Activated CD4-positive, alpha-beta memory T cell treated with anti-CD3 and anti-CD28 coated beads, Interleukin-2, amount 10 ng/mL, durations not matched to agents 7 days and 5 days (primary cell): Measurements from ENCODE around the gene SEMA4B. TPM values are rescaled to one million over a fixed set of nuclear protein-coding genes. Genes with fewer than 3 reads are reported as not detected.

ENCODE experiments used
- CTCF ChIA-PET: fragments of 350-600 bp; sonication (Branson Sonifier 250); formaldehyde crosslinking; loops from one replicate; lab custom pipeline; 2021; ENCODE audit warnings: antibody characterized with exemption, inconsistent platforms; lab: Charles Lee
- POLR2A ChIA-PET: fragments of 350-600 bp; sonication (Branson Sonifier 250); formaldehyde crosslinking; loops from one replicate; lab custom pipeline; 2021; ENCODE audit warnings: antibody characterized with exemption; lab: Charles Lee
- DNase-seq: peaks from one replicate; pipeline ENCODE4 v3.0.0-alpha.2; 2020
- H3K27ac Mint-ChIP-seq: one replicate; pipeline ENCODE4 v1.8.0; 2021; ENCODE audit warnings: mild to moderate bottlenecking, mixed read lengths
- H3K27me3 Mint-ChIP-seq: one replicate; pipeline ENCODE4 v1.8.0; 2021; ENCODE audit warnings: mixed read lengths
- H3K36me3 Mint-ChIP-seq: one replicate; pipeline ENCODE4 v1.8.0; 2021; ENCODE audit warnings: low read depth, mixed read lengths
- H3K4me1 Mint-ChIP-seq: one replicate; pipeline ENCODE4 v1.8.0; 2021; ENCODE audit warnings: mixed read lengths
- H3K4me3 Mint-ChIP-seq: one replicate; pipeline ENCODE4 v1.8.0; 2021; ENCODE audit warnings: mild to moderate bottlenecking, mixed read lengths
- H3K9me3 Mint-ChIP-seq: one replicate; pipeline ENCODE4 v1.8.0; 2021; ENCODE audit warnings: mixed read lengths
- total RNA-seq, 2 experiments: library from RNA; stranded (reverse); gene quantifications; one replicate each; pipeline ENCODE4 v1.2.3, GENCODE V29; 2021

SEMA4B gene
- total RNA-seq, 2 experiments from 2014 or later: 29.7 to 29.9 TPM

- Mint-ChIP-seq H3K27ac (peak overlapping the region; percentile 59), H3K4me3 (peak overlapping the region; percentile 78), H3K4me1 (peaks cover 27% of the 10 kb centered on the region), H3K27me3 (peaks cover 3% of the 10 kb centered on the region), H3K9me3 (no peaks in the 10 kb centered on the region), H3K36me3 (peaks cover 5% of the 10 kb centered on the region)
- CTCF ChIA-PET: interaction anchor here (0.6 to 2.8 kb wide), 9 partner anchors 9 to 101 kb away, joined by 3 to 10 read pairs (median 5); no protein-coding TSS in a partner anchor
- POLR2A ChIA-PET: interaction anchor here (0.8 to 4.8 kb wide), 15 partner anchors 9 to 516 kb away, joined by 3 to 41 read pairs (median 4); partner anchors contain the start of genes BLM, CIB1, GDPGP1 and NGRN
- no peak for DNase-seq
Observed at GRCh38 chr15:90200534-90201129, 498 bp upstream of the SEMA4B start.

GRCh38 chr15:90201944-90202375 is 830 bp downstream of the SEMA4B start:
- Mint-ChIP-seq H3K4me3 (peak overlapping the region; percentile 81), H3K36me3 (peaks cover 16% of the 10 kb centered on the region), H3K4me1 (peaks cover 29% of the 10 kb centered on the region), H3K9me3 (no peaks in the 10 kb centered on the region), H3K27me3 (peaks cover 3% of the 10 kb centered on the region), H3K27ac (no peak overlapping the region)
- DNase-seq: no peak
- POLR2A ChIA-PET: interaction anchor here (1.0 to 4.8 kb wide), 8 partner anchors 10 to 102 kb away, joined by 3 to 41 read pairs (median 8); partner anchors contain the start of genes CIB1, GDPGP1, NGRN and TTLL13
- CTCF ChIA-PET: interaction anchor here (0.6 to 2.8 kb wide), 5 partner anchors 10 to 314 kb away, joined by 4 to 10 read pairs (median 7); no protein-coding TSS in a partner anchor

DNA sequence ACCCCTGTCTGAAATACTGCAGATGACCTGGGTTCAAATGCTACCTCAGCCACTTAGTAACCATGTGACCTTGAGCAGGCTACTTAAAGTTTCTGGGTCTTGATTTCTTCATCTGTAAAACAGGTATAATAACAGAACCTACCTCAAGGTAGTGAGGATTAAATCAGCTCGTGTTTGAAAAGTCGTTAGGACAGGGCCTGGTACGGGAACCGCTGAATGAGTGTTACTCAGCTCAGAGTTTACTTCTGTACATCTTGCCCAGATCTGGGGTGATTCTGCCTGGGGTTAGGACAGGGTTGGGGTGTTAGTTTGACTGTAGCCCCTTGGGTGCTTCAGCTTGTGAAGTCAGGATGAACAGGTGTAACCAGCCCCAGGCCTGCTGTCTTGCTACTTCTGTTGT is 1.8 kb downstream of the SEMA4B start:
- POLR2A ChIA-PET: interaction anchor here (1.0 to 4.8 kb wide), 4 partner anchors 11 to 63 kb away, joined by 3 to 41 read pairs (median 5); partner anchors contain the start of genes CIB1, GDPGP1 and NGRN
- H3K9me3 Mint-ChIP-seq: no peaks in the 10 kb centered on the region
- no peak overlapping the region for H3K27ac Mint-ChIP-seq
- peaks cover 24% of the 10 kb centered on the region for H3K36me3 Mint-ChIP-seq
- no peak for DNase-seq
- H3K4me1 Mint-ChIP-seq: peaks cover 29% of the 10 kb centered on the region
- CTCF ChIA-PET: interaction anchor here (0.9 to 1.2 kb wide), 4 partner anchors 11 to 103 kb away, joined by 3 to 4 read pairs (median 3); partner anchors contain the start of gene CIB1
- H3K4me3 Mint-ChIP-seq: peak overlapping the region; percentile 81
- H3K27me3 Mint-ChIP-seq: peaks cover 3% of the 10 kb centered on the region

- DNase-seq: no peak
- ChIA-PET POLR2A (interaction anchor here (1.0 to 4.8 kb wide), 4 partner anchors 12 to 62 kb away, joined by 3 to 41 read pairs (median 5); partner anchors contain the start of genes CIB1, GDPGP1 and NGRN), CTCF (interaction anchor here (0.9 to 1.2 kb wide), 4 partner anchors 11 to 104 kb away, joined by 3 to 4 read pairs (median 3); partner anchors contain the start of gene CIB1)
- H3K4me1 Mint-ChIP-seq: peaks cover 27% of the 10 kb centered on the region
- peaks cover 3% of the 10 kb centered on the region for H3K27me3 Mint-ChIP-seq
- H3K36me3 Mint-ChIP-seq: peaks cover 24% of the 10 kb centered on the region
- no peak overlapping the region for H3K27ac Mint-ChIP-seq
- no peak overlapping the region for H3K4me3 Mint-ChIP-seq
- no peaks in the 10 kb centered on the region for H3K9me3 Mint-ChIP-seq
Observed at GRCh38 chr15:90203473-90203872, 2.3 kb downstream of the SEMA4B start.

DNA sequence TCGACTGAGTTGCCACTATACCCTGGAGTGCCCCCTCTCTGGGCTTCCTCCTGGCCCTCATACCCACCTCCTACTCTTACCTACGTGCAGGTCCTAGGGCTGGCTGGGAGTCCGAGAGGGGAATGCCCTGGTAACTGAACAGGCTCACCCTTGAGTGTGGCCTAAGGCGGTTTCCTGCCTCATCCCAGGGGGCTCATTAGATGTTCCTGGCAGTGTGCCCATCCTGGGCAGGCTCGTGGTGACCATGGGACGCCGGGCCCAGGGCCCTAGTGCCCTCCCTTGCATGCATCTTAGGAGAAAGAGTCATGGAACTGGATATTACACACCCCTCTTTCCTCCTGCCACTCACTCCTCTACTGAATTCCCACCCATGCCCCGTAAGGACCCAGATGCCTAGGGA is 2.8 kb downstream of the SEMA4B start:
- ChIA-PET CTCF (interaction anchor here (0.9 to 1.2 kb wide), 3 partner anchors 12 to 104 kb away, joined by 3 to 4 read pairs (median 3); no protein-coding TSS in a partner anchor), POLR2A (interaction anchor here (1.2 to 4.8 kb wide), 2 partner anchors 29 to 62 kb away, joined by 3 to 41 read pairs; partner anchors contain the start of genes CIB1, GDPGP1 and NGRN)
- Mint-ChIP-seq H3K9me3 (no peaks in the 10 kb centered on the region), H3K4me1 (peaks cover 30% of the 10 kb centered on the region), H3K27ac (no peak overlapping the region), H3K27me3 (peaks cover 3% of the 10 kb centered on the region), H3K36me3 (peaks cover 27% of the 10 kb centered on the region), H3K4me3 (no peak overlapping the region)
- no peak for DNase-seq

DNA sequence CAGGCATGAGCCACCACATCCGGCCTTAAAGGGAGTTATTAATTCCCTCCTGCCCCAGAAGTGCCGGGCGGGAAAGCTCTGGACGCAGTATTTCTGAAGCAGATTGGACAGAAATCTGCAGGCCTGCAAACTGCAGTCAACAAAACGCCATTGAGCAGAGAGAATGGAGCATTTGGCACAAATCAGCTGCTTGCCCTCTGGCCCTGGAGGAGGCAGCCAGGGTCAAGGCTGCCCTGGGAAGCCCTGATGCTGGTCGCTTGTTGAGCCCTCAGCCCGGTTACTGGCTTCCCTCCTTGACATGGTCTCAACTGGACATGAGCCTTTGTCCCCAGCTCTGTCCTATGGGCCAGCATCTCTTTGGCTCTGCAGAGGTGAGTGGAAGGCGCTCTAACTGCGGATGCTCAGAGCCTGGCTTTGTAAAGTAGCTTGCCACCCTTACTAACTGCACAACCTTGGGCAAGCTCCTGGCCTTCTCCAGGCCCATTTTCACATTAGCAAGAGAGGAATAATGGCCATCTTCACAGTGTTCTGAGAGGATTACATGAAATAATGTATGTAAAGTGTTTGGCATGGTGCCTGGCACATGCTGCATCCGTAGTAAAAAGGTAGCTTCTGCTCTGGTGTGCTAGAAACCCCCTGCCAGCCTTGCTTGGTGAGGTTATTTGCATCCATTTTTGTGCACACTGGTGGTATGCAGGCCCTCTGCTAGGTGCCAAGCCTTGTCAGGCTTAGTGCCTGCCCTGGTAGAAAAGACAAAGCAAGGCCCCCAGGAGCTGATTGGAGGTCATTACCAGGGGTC is 4.1 kb downstream of the SEMA4B start:
- POLR2A ChIA-PET: no interaction called here
- Mint-ChIP-seq H3K27me3 (peaks cover 3% of the 10 kb centered on the region), H3K27ac (no peak overlapping the region), H3K36me3 (peaks cover 38% of the 10 kb centered on the region), H3K4me3 (no peak overlapping the region), H3K9me3 (no peaks in the 10 kb centered on the region), H3K4me1 (peaks cover 37% of the 10 kb centered on the region)
- CTCF ChIA-PET: no interaction called here
- DNase-seq: no peak

DNA sequence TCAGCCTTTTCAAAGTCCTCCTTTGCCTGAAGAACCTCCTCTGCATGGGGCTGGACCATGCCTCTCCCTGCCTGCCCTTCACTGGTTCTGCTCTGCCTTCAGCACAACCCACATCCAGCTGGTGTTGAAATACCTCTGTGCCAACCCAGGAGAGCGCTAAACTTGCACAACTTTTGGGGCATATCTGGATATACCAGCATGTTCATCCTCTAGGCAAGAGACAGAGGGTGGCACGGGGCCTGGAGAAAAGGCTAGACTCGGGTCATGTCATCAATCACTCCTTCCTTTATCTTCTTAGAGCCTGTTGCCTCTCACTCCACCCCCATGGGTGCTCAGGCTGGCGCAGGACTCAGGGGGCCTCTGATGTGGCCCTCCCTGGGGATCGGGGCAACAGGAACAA is 4.8 kb downstream of the SEMA4B start:
- no peak for DNase-seq
- Mint-ChIP-seq H3K4me3 (no peak overlapping the region), H3K9me3 (no peaks in the 10 kb centered on the region), H3K4me1 (peaks cover 37% of the 10 kb centered on the region), H3K36me3 (peaks cover 43% of the 10 kb centered on the region), H3K27me3 (peaks cover 3% of the 10 kb centered on the region), H3K27ac (no peak overlapping the region)
- ChIA-PET CTCF (interaction anchor here (0.5 kb wide), 1 partner anchor 49 kb away, joined by 3 read pairs; no protein-coding TSS in a partner anchor), POLR2A (no interaction called here)

DNA sequence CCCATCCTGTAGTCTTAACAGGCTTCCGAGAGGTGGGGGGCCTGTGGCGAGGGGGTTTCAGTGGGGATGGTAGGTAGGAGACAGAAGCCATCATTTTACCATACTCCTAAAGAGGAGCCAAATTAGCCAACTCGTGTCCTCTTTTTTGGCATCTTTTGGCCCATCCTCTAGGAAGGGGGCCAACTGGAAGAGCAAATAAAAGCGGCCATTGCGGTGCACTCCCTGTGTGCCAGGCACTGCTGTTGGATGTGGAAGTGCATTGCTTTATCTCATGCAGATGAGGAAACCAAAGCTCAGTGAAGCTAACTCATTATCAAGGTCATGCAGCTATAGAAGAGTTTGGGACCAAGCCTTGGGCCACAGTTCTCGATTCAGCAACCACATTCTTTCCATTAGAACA is 6.1 kb downstream of the SEMA4B start:
- H3K27me3 Mint-ChIP-seq: peaks cover 3% of the 10 kb centered on the region
- no peaks in the 10 kb centered on the region for H3K9me3 Mint-ChIP-seq
- peaks cover 50% of the 10 kb centered on the region for H3K4me1 Mint-ChIP-seq
- peaks cover 43% of the 10 kb centered on the region for H3K36me3 Mint-ChIP-seq
- H3K4me3 Mint-ChIP-seq: no peak overlapping the region
- POLR2A ChIA-PET: no interaction called here
- no peak overlapping the region for H3K27ac Mint-ChIP-seq
- CTCF ChIA-PET: no interaction called here
- no peak for DNase-seq

DNA sequence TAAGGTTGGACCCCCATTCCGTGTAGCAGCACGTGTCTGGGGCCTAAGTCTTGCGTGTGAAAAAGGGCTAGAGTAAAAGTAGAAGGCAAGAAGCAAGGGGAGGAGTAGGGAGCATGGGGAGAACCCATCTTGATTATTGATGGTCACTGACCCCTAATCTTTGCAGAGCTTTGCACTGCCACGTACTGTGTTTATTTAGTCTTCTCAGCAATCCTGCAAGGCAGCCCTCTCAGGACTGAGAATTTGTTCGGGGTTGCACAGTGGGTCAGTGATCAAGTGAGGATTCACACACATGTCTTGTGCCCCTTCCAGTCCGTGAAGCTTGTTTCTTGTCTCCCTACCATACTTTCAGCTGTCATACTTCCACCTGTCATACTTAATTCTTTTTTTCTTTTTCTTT is 7.2 kb downstream of the SEMA4B start:
- ChIA-PET CTCF (interaction anchor here (0.9 kb wide), 1 partner anchor 22 kb away, joined by 4 read pairs; no protein-coding TSS in a partner anchor), POLR2A (interaction anchor here (0.6 to 1.6 kb wide), 3 partner anchors 18 to 83 kb away, joined by 3 to 5 read pairs (median 3); partner anchors contain the start of genes CIB1 and GDPGP1)
- H3K9me3 Mint-ChIP-seq: no peaks in the 10 kb centered on the region
- H3K27ac Mint-ChIP-seq: no peak overlapping the region
- no peak for DNase-seq
- H3K27me3 Mint-ChIP-seq: no peaks in the 10 kb centered on the region
- peaks cover 41% of the 10 kb centered on the region for H3K4me1 Mint-ChIP-seq
- H3K4me3 Mint-ChIP-seq: no peak overlapping the region
- H3K36me3 Mint-ChIP-seq: peaks cover 38% of the 10 kb centered on the region

DNA sequence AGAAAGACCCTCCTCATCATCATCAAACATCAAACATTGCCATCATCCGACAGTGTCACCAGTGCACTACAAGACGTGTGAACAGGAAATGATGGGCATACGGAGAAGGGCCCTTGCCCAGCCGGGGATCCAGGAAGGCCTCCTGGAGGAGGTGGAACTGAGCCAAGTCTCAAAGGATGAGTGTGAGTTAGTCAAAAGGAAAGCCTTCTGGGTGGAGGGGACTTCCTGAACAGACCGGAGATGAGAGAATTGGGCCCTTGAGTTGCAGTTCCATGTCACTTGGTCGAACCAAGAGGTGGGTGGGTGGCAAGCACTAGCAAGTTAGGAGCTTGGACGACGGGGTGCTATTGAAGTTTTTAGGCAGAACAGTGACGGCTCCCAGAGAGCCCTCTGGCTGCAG is 8.5 kb downstream of the SEMA4B start:
- Mint-ChIP-seq H3K36me3 (peaks cover 41% of the 10 kb centered on the region), H3K27me3 (no peaks in the 10 kb centered on the region), H3K4me1 (peaks cover 46% of the 10 kb centered on the region), H3K4me3 (no peak overlapping the region), H3K27ac (peak overlapping the region; percentile 74), H3K9me3 (no peaks in the 10 kb centered on the region)
- peak; percentile 42 for DNase-seq
- ChIA-PET CTCF (no interaction called here), POLR2A (interaction anchor here (0.9 to 1.3 kb wide), 2 partner anchors 17 to 21 kb away, joined by 3 read pairs; no protein-coding TSS in a partner anchor)

GRCh38 chr15:90210593-90210992 is 9.5 kb downstream of the SEMA4B start:
- Mint-ChIP-seq H3K9me3 (no peaks in the 10 kb centered on the region), H3K27me3 (no peaks in the 10 kb centered on the region), H3K4me3 (no peak overlapping the region), H3K36me3 (peaks cover 41% of the 10 kb centered on the region), H3K27ac (peak overlapping the region; percentile 27), H3K4me1 (peaks cover 50% of the 10 kb centered on the region)
- no peak for DNase-seq
- ChIA-PET POLR2A (interaction anchor here (0.9 to 1.3 kb wide), 2 partner anchors 18 to 20 kb away, joined by 3 read pairs; no protein-coding TSS in a partner anchor), CTCF (no interaction called here)

GRCh38 chr15:90211009-90211408 is 9.9 kb downstream of the SEMA4B start:
- peaks cover 49% of the 10 kb centered on the region for H3K4me1 Mint-ChIP-seq
- H3K4me3 Mint-ChIP-seq: no peak overlapping the region
- ChIA-PET POLR2A (interaction anchor here (1.3 kb wide), 1 partner anchor 18 kb away, joined by 3 read pairs; no protein-coding TSS in a partner anchor), CTCF (no interaction called here)
- H3K9me3 Mint-ChIP-seq: no peaks in the 10 kb centered on the region
- no peak overlapping the region for H3K27ac Mint-ChIP-seq
- H3K36me3 Mint-ChIP-seq: peaks cover 38% of the 10 kb centered on the region
- no peaks in the 10 kb centered on the region for H3K27me3 Mint-ChIP-seq
- no peak for DNase-seq
